WTC11 (cell line): ENCODE data around the gene ADIPOR2. TPM values are rescaled to one million over a fixed set of nuclear protein-coding genes. Genes with fewer than 3 reads are reported as not detected.

Source experiments
- ATAC-seq: fragments of 200-7000 bp; cut with Tn5 transposase; 2 replicates; pipeline ENCODE4 v1.10.0; 2021; ENCODE audit warnings: mild to moderate bottlenecking, moderate library complexity
- CTCF ChIA-PET: fragments of 300-600 bp; sonication (Branson Sonifier 250); formaldehyde crosslinking; loops from one replicate; lab custom pipeline; 2021; ENCODE audit warnings: antibody characterized with exemption; lab: Charles Lee
- POLR2A ChIA-PET: fragments of 350-600 bp; sonication (Branson Sonifier 250); formaldehyde crosslinking; loops from one replicate; lab custom pipeline; 2021; ENCODE audit warnings: antibody characterized with exemption; lab: Charles Lee
- DNase-seq: peaks from one replicate; pipeline ENCODE4 v3.0.0; 2021; ENCODE audit warnings: low spot score
- H3K27ac Mint-ChIP-seq: 2 replicates; pipeline ENCODE4 v1.8.0; 2021; ENCODE audit warnings: mixed read lengths
- H3K27me3 Mint-ChIP-seq: 2 replicates; pipeline ENCODE4 v1.8.0; 2021; ENCODE audit warnings: low read depth, mild to moderate bottlenecking, moderate library complexity, mixed read lengths
- H3K36me3 Mint-ChIP-seq: 2 replicates; pipeline ENCODE4 v1.8.0; 2021; ENCODE audit warnings: mixed read lengths
- H3K4me1 Mint-ChIP-seq: 2 replicates; pipeline ENCODE4 v1.8.0; 2022; ENCODE audit warnings: mixed read lengths
- H3K4me3 Mint-ChIP-seq: 2 replicates; pipeline ENCODE4 v1.8.0; 2021; ENCODE audit warnings: mild to moderate bottlenecking, moderate library complexity, mixed read lengths
- H3K9me3 Mint-ChIP-seq: 2 replicates; pipeline ENCODE4 v1.8.0; 2021; ENCODE audit warnings: mixed read lengths
- ATF1 ChIP-seq: sonication (generic); formaldehyde crosslinking; IDR thresholded peaks from 2 replicates; pipeline ENCODE4 v1.8.1; 2023; ENCODE audit warnings: mild to moderate bottlenecking, moderate library complexity, missing genetic modification reagents
- ATF6 ChIP-seq: sonication (generic); formaldehyde crosslinking; IDR thresholded peaks from 2 replicates; pipeline ENCODE4 v1.8.1; 2023; ENCODE audit warnings: mild to moderate bottlenecking, missing genetic modification reagents
- CREM ChIP-seq: sonication (generic); formaldehyde crosslinking; IDR thresholded peaks from 2 replicates; pipeline ENCODE4 v1.8.1; 2022; ENCODE audit warnings: mild to moderate bottlenecking, missing genetic modification reagents, moderate library complexity
- ESRRA ChIP-seq: sonication (generic); formaldehyde crosslinking; IDR thresholded peaks from 2 replicates; pipeline ENCODE4 v1.8.1; 2022; ENCODE audit warnings: mild to moderate bottlenecking, missing genetic modification reagents, borderline replicate concordance
- FOXK1 ChIP-seq: sonication (generic); formaldehyde crosslinking; IDR thresholded peaks from 2 replicates; pipeline ENCODE4 v1.8.0; 2022; ENCODE audit warnings: mild to moderate bottlenecking, moderate library complexity, missing genetic modification reagents
- GRHL2 ChIP-seq: fragments of 250-450 bp; sonication (Bioruptor Pico); IDR thresholded peaks from 2 replicates; pipeline ENCODE4 v1.8.0; 2022; ENCODE audit warnings: mild to moderate bottlenecking, moderate library complexity; ENCODE audit not compliant: insufficient replicate concordance, severe bottlenecking
- MYBL2 ChIP-seq: sonication (generic); formaldehyde crosslinking; IDR thresholded peaks from 2 replicates; pipeline ENCODE4 v1.8.1; 2023; ENCODE audit warnings: mild to moderate bottlenecking, moderate library complexity, missing genetic modification reagents
- NFE2L1 ChIP-seq: sonication (generic); formaldehyde crosslinking; IDR thresholded peaks from 2 replicates; pipeline ENCODE4 v1.8.1; 2023; ENCODE audit warnings: missing genetic modification reagents
- PRRX2 ChIP-seq: fragments of 250-450 bp; sonication (Bioruptor Pico); IDR thresholded peaks from 2 replicates; pipeline ENCODE4 v1.8.0; 2021; ENCODE audit warnings: mild to moderate bottlenecking
- SP1 ChIP-seq: sonication (generic); formaldehyde crosslinking; conservative IDR thresholded peaks from 2 replicates; pipeline ENCODE4 v1.8.1; 2022; ENCODE audit warnings: missing genetic modification reagents
- ZNF121 ChIP-seq: sonication (generic); formaldehyde crosslinking; IDR thresholded peaks from 2 replicates; pipeline ENCODE4 v1.8.0; 2023; ENCODE audit warnings: missing genetic modification reagents
- ZNF232 ChIP-seq: sonication (generic); formaldehyde crosslinking; IDR thresholded peaks from 2 replicates; pipeline ENCODE4 v1.8.0; 2022; ENCODE audit warnings: mild to moderate bottlenecking, missing genetic modification reagents
- ZNF416 ChIP-seq: fragments of 250-450 bp; sonication (Bioruptor Pico); IDR thresholded peaks from 2 replicates; pipeline ENCODE4 v1.9.0; 2021; ENCODE audit warnings: mild to moderate bottlenecking, inconsistent platforms
- ZNF671 ChIP-seq: fragments of 250-450 bp; sonication (Bioruptor Pico); IDR thresholded peaks from 2 replicates; pipeline ENCODE4 v1.8.0; 2021; ENCODE audit warnings: mild to moderate bottlenecking
- total RNA-seq: library from RNA; stranded (reverse); gene quantifications from 3 replicates; pipeline ENCODE4 v1.2.3, GENCODE V29; 2021
- TF ChIP-seq, protein P1 (sequence below): sonication (generic); formaldehyde crosslinking; IDR thresholded peaks from 2 replicates; pipeline ENCODE4 v1.8.0; 2022; ENCODE audit warnings: mild to moderate bottlenecking, missing genetic modification reagents
- TF ChIP-seq, protein P2 (sequence below): sonication (generic); formaldehyde crosslinking; IDR thresholded peaks from 2 replicates; pipeline ENCODE4 v1.8.1; 2023; ENCODE audit warnings: mild to moderate bottlenecking, moderate library complexity, missing genetic modification reagents
- TF ChIP-seq, protein P3 (sequence below): sonication (generic); formaldehyde crosslinking; IDR thresholded peaks from 2 replicates; pipeline ENCODE4 v1.8.1; 2023; ENCODE audit warnings: mild to moderate bottlenecking, missing genetic modification reagents, moderate library complexity
- TF ChIP-seq, protein P4 (sequence below): sonication (generic); formaldehyde crosslinking; IDR thresholded peaks from 2 replicates; pipeline ENCODE4 v1.8.0; 2022; ENCODE audit warnings: missing genetic modification reagents

Gene ADIPOR2
- total RNA-seq, 1 experiment from 2014 or later = 38.4 TPM

DNA sequence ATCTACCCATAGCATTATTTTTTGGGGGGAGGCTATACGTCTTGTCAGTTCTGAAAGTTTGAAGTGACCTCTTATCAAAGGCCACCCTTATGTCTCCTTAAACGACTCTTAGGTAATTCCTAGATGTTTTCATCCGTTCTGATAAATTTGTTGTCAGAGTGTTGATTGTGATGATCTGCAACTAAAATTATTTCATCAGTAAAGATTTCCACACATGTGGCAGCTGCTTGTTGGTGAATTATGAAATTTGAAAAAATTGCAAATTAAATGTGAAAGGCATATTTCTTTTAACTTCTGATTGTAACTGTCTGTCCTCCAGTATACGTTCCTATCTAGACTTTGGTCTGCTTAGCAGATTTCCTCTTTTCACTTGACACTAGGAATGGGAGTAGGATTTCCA lies 1.4 kb downstream of the ADIPOR2 start:
- Mint-ChIP-seq H3K9me3 (no peaks in the 10 kb centered on the region), H3K4me1 (peaks cover 21% of the 10 kb centered on the region)
- TF ChIP-seq ZNF671 (CRISPR knock-in tag) (no peak), SP1 (CRISPR knock-in tag) (no peak), ZNF232 (CRISPR knock-in tag) (no peak), ZNF416 (CRISPR knock-in tag) (no peak), MYBL2 (CRISPR knock-in tag) (no peak), ATF6 (CRISPR knock-in tag) (no peak), CREM (no peak), ATF1 (CRISPR knock-in tag) (no peak), ZNF121 (no peak), FOXK1 (CRISPR knock-in tag) (no peak), GRHL2 (CRISPR knock-in tag) (no peak), ESRRA (CRISPR knock-in tag) (no peak), PRRX2 (CRISPR knock-in tag) (no peak), NFE2L1 (no peak)
- TF ChIP-seq, protein P1, sequence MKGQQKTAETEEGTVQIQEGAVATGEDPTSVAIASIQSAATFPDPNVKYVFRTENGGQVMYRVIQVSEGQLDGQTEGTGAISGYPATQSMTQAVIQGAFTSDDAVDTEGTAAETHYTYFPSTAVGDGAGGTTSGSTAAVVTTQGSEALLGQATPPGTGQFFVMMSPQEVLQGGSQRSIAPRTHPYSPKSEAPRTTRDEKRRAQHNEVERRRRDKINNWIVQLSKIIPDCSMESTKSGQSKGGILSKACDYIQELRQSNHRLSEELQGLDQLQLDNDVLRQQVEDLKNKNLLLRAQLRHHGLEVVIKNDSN (CRISPR knock-in tag) = no peak
- TF ChIP-seq, protein P2, sequence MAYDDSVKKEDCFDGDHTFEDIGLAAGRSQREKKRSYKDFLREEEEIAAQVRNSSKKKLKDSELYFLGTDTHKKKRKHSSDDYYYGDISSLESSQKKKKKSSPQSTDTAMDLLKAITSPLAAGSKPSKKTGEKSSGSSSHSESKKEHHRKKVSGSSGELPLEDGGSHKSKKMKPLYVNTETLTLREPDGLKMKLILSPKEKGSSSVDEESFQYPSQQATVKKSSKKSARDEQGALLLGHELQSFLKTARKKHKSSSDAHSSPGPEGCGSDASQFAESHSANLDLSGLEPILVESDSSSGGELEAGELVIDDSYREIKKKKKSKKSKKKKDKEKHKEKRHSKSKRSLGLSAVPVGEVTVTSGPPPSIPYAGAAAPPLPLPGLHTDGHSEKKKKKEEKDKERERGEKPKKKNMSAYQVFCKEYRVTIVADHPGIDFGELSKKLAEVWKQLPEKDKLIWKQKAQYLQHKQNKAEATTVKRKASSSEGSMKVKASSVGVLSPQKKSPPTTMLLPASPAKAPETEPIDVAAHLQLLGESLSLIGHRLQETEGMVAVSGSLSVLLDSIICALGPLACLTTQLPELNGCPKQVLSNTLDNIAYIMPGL (CRISPR knock-in tag) = no peak
- TF ChIP-seq, protein P3, sequence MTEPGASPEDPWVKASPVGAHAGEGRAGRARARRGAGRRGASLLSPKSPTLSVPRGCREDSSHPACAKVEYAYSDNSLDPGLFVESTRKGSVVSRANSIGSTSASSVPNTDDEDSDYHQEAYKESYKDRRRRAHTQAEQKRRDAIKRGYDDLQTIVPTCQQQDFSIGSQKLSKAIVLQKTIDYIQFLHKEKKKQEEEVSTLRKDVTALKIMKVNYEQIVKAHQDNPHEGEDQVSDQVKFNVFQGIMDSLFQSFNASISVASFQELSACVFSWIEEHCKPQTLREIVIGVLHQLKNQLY (CRISPR knock-in tag) = no peak
- TF ChIP-seq, protein P4, sequence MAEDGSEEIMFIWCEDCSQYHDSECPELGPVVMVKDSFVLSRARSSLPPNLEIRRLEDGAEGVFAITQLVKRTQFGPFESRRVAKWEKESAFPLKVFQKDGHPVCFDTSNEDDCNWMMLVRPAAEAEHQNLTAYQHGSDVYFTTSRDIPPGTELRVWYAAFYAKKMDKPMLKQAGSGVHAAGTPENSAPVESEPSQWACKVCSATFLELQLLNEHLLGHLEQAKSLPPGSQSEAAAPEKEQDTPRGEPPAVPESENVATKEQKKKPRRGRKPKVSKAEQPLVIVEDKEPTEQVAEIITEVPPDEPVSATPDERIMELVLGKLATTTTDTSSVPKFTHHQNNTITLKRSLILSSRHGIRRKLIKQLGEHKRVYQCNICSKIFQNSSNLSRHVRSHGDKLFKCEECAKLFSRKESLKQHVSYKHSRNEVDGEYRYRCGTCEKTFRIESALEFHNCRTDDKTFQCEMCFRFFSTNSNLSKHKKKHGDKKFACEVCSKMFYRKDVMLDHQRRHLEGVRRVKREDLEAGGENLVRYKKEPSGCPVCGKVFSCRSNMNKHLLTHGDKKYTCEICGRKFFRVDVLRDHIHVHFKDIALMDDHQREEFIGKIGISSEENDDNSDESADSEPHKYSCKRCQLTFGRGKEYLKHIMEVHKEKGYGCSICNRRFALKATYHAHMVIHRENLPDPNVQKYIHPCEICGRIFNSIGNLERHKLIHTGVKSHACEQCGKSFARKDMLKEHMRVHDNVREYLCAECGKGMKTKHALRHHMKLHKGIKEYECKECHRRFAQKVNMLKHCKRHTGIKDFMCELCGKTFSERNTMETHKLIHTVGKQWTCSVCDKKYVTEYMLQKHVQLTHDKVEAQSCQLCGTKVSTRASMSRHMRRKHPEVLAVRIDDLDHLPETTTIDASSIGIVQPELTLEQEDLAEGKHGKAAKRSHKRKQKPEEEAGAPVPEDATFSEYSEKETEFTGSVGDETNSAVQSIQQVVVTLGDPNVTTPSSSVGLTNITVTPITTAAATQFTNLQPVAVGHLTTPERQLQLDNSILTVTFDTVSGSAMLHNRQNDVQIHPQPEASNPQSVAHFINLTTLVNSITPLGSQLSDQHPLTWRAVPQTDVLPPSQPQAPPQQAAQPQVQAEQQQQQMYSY (CRISPR knock-in tag) = no peak
- TF ChIP-seq, all 79 proteins: peak for 0
- no peak for ATAC-seq
- H3K27ac Mint-ChIP-seq = peak overlapping the region; percentile 100
- no peak for DNase-seq
- ChIA-PET POLR2A (interaction anchor here (0.6 to 2.2 kb wide), 2 partner anchors 11 to 99 kb away, joined by 4 to 8 read pairs; no protein-coding TSS in a partner anchor), CTCF (interaction anchor here (1.6 kb wide), 1 partner anchor 14 kb away, joined by 3 read pairs; no protein-coding TSS in a partner anchor)
- peaks cover 9% of the 10 kb centered on the region for H3K36me3 Mint-ChIP-seq
- no peaks in the 10 kb centered on the region; the same call in 1 of the 2 replicates for H3K27me3 Mint-ChIP-seq
- peak overlapping the region; percentile 99 for H3K4me3 Mint-ChIP-seq
